HG03025 (cell line): ENCODE data around the gene CARS2.
A peak's percentile ranks its signal among the peaks of the same experiment; 100 is the strongest.
"Not testable (repeated sequence)": the region's sequence is repeated elsewhere in the genome, so short reads cannot be mapped to it uniquely, and the experiment has no call there.

ENCODE experiments used
- ATAC-seq: cut with Tn5 transposase; IDR thresholded peaks from one replicate; pipeline ENCODE4 v1.9.1; 2021; ENCODE audit warnings: mild to moderate bottlenecking, moderate library complexity; ENCODE audit not compliant: unreplicated experiment, low FRiP score

The CARS2 gene

DNA sequence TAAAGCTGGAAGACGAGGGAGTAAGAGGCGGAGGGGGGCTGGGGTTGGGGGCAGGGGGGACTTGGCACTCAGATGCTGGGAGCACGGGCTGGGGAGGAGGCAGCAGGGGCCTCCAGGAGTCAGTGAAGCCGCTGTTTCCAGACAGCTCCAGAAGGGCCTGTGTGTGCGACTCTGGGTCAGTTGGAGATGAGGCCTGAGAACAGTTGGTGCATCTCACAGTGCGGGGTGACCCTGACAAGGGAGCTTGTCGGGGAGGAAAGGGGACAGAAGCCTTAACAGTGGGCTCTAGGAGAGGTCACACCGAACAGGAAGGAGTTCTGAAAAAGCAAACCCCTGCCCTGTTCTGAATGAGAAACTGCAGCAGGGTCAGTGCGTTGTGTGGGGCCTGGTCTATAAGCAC is 79.4 kb downstream of the CARS2 start:
- ATAC-seq = no peak

DNA sequence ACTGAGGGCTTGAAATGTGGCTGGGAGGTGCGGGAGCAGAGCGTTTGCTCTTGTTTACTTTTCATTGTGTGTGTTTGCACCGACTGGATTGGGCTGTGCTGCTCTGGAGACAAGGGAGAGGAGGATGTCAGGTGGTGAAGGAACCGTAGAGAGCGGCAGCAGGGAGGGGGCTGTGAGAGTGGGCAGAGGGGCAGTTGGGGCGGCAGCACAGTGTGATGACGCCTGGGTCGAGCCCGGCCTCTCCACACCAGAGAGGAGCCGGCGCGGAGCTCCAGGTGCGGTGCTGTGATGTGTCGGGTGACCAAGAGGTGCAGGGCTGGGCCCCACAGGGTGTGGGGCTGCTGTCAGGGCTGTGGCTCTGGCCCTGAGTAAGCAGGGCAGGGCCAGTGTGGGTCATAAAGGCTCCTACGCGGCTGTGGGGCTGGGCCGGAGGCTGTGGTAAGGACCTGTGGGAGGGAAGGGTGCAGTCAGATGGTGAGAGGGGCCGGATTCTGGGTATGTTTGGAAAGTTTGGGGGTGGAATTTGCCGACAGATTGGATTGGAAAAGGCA is 80.1 kb downstream of the CARS2 start:
- ATAC-seq = no peak

DNA sequence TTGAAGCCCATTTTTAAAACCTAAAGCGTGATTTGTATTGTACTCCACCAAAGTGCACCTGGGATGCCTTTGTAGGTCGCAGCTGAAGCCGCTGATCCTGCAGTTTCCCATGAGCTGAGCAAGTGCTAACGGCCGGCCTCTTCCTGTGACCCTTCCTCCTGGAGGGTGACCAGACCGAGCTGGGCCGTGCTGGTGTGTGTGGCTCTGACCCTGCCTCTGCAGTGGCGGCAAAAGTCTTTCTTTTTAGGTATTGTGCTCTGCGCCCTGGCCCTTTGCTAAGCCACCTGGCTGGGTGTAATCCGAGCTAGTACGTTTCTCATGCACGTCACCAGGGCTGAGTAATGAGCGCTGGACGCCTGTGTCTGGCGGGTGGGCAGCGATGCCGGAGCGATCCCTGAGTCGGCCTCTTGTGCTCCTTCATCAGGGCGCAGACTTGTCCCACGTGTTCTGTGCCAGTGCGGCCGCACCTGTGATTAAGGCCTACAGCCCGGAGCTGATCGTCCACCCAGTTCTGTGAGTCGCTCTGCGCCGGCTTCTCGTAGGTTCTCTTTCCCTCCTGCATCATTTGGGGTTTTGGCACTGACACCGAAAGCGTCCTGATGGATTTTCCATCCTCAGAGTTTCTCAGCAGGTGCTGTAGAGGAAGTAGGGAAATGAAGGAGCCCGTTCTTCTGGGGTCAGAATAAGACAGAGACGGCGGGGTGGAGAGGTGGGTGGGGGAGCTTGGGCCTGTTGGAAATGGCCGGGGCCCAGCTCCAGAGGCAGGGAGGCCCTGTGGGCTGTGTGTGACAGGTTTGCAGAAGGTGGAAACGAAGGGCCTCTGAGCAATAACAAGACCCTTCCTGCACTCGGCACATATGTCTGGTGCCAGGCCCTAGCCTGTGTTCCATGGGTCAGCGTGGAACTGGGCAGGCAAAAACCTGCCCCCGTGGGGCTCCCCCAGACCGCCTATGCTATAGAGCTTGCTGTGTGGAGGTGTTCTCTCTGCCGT is 80.9 kb downstream of the CARS2 start:
- ATAC-seq = no peak

DNA sequence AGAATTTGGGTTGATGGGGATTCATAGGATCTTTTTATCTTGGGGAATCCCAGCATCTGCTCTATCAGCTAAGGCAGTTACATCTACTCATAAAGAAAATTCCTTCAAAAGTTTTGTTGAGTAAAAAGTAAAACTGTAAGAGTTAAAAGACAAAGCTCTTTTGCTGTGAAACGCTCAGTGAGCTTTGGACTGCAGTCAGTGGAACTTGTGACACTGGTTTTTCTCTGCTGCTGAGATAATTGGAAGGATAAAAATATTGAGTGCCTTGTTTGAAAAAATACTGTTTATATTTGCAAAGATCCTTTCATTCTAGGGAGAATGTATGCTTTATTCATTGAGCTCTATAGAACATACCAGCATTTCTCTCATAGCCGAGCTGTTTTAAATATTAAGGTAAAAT is 85.3 kb downstream of the CARS2 start:
- ATAC-seq = no peak

DNA sequence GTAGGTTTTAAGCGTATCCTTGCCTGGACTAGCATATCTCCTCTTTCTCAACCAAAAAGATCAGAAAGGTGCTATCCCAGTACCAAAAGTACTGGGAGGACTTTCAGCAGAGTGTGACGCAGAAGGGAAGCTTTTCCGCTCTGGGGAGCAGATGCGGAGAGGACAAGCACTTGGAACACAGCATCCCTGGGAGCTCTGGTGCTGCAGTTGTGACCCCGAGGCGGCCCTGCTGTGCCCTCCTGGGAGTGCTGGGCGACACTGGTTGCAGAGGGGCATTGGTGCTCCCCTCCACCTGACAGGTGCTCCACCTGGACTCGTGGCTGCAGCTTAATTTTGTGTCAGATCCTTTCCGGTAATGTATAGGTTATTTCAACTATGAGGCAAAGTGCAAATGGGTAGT is 87.1 kb downstream of the CARS2 start:
- no peak for ATAC-seq

DNA sequence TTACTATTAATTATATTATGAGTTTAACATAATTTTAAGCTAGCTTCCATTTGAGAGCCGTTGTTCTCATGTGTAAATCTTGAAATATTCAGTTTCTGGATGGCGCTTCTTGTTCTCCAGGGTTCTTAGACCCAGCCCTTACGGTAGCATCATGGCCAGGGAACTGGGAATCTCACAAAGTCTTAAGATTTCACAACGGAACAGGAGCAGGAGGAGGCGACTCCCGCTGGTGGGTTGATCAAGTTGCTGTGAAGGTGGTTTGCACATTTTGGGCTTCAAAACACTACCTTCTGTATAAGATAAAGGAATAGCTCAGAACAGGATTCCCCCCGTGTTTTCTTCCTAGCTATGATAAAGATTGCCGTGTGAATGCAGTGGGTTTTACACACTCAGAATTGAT is 87.7 kb downstream of the CARS2 start:
- ATAC-seq = no peak

DNA sequence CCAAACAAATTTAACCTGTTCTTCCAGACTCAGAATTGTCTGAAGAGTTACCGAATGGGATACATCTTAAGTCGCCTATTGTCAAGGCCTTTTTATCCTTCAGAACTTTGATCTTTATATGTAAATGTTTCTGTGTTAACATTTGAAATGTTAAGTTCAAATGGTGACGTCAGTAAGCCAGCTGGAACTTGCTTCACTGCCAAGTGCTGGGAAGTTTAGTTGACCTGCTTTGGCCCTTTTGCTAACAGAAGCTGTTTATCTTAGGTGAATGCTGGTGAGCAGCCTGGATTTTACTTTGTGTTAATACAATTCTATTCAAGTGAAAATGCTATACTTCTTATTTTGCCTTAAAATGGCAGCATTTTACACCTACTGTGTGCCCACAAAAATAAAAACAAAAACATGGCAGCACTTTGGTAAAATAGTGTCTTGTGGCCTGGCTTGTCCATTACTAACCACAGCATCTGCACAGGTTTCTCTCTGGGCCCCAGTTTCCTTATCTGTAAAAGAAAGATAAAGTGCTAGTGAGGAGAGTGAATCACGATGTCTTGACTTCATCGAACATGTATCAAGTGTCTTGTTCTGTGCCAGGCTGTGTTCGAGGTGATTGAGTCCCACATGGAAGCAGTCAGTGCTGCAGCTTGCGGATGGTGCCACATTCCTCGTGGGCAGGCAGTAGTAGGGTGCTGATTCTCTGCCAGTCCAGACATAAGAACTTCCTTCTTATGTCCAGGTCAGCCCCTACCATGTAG is 88.4 kb downstream of the CARS2 start:
- ATAC-seq = no peak

DNA sequence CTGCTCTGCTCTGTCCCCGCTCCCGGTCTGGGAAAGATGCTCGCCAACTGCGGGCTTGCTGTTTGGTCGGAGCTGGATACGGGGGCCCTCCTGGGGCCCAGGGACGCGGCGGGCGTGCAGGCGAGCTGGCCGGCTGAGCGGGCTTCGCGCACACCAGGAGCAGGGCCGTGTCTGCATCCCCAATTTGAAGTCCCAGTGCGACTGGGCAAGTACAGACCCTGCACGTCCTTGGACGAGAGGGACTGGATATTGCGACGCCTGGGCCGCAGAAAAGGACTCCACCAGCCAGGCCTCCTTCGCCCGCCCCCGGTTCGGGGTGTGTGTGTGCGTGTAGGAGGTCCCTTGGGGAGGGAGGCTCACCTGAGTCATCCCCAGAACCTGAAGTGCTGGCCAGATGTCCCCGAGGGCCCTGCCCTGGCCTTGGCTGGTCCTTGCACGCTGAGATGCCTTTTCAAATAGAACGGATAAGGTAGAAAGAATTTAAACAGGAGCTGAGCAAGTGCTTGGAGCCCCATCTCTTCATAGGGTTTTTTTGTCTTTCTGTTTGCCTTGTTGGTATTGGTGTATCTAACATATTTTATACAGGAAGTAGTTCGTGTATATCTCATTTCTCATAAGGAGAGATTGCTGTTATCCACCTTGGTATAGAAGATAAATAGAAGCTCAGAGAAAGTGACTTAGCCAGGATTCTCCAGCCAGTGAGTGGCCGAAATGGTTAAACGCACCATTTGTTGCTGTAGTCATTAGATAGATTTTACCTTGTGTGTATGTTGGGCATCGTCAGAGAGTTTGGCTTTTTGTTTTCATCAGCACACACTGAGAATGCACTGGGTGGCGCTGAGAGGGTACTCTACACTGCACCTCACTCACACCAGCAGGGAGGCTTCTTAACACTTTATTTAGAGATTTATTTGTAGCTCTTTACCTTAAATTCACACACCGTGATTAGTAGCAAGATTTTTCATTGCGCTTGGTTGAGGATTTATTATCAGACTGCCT is 89.5 kb downstream of the CARS2 start:
- peak; percentile 37 for ATAC-seq

DNA sequence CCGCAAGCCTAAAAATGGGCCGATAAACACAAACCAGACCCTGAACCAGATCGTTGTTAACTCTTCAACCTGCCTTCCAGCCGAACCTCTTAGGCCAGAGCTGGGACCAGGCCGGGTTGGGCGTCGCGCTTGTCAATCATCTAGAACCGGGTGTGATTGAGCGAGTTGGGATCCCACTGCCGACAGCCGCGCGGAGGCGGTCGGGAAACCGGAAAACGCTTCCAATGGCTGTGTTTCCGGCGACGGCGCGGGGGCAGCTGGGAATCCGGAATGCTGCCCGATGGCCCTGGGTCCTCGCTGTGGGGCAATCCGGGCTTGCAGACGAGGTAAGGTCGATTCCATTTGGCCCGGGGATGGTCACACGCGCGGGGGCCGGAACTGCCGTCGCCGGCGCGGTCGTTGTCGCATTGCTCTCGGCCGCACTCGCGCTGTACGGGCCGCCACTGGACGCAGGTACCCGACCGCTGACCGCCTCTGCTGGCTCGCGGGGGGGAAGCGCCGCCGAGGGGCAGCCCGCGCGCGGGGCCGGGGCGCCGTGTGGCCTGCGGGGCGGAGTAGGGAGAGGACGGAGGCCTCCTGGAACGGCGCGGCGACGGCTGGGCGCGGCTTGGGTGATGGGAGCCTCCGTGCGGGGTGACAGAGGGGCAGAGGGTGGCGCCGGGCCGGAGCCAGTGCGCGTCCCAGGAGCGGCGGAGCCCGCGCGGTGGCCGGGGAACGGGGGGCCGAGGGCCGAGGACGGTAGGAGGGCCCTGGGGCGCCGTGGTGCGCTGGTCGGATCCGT is 90.4 kb downstream of the CARS2 start, which contains the start of gene NAXD:
Gene NAXD, plus strand, starts transcription at position 224 of the 781 bp plus-strand sequence. Its CDS starts 57 bp downstream, at position 281.
- peak; percentile 76 for ATAC-seq

DNA sequence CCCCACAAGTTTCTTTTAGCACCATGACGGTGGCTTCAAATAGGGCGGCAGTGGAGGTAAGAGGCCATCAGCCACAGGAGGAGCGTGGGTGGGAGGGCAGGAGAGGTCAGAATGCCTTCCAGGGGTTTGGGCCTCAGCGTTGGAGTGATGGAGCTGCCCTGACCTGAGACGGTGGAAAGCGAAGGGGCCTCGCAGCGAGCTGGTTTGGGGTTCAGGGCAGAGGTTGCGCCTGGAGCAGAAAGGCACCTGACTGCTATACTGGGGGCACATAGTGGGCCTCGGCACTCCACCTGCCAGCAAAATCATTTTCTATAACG is 91.0 kb downstream of the CARS2 start:
- ATAC-seq = no peak

DNA sequence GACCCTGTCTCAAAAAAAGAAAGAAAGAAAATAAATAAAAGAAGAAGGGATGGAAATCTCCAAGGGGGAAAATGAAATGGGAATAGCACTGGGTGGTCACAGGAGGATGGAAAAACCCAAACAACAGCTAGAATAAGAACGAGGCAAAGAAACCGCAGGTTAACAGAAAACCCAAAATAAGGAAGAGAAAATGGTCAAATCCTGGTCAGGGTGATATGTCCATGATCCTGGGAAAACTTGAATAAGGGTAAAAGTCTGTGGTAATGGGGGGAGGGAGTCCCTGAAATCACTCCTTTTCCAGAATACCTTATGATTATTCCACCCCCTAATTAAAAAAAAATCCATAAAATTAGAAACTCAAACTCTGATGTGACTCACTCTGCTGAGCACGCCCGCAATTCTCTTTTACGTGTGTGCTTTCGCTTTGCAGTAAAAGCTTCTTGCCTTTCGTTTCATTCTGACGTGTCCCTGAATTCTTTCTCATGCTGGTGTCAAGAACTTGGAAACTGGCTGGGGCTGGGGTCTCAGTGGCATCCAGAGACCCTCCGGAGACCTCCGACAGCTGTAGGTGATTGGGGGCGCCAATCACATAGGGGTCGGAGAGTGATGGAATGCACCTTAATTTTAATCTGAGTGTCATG is 94.8 kb downstream of the CARS2 start:
- peak; percentile 33 for ATAC-seq

DNA sequence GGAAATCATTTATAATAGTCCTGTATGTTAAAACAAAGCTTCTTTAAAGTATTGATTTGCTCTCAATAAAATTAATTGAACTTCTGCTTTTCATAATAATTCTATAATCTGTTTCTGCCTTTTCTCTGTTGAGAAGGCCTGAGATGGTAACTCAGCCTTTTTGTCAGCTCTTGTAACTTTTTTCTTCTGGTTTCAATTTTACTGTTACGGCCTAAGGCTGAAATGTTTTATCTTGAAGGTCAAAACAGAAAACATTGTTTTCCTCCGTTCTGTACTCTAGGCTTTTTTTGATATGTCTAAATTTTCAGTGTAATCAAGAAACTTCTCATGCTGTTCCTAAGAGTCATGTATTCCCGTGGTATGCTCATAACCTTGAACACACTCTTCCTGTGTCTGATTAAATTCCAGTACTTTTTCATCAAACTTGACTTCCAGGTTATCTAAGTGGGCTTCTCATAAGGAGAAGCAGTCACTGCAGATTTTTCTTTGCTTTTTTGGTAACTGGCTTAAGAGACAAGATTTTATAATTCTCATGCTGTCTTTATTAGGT is 98.2 kb downstream of the CARS2 start:
- ATAC-seq = no peak

DNA sequence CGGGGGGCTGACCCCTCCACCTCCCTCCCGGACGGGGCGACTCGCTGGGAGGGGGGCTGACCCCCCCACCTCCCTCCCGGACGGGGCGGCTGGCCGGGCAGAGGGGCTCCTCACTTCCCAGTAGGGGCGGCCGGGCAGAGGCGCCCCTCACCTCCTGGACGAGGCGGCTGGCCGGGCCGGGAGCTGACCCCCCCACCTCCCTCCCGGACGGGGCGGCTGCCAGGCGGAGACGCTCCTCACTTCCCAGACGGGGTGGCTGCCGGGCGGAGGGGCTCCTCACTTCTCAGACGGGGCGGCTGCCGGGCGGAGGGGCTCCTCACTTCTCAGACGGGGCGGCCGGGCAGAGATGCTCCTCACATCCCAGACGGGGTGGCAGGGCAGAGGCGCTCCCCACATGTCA is 99.6 kb downstream of the CARS2 start:
- not testable (repeated sequence) for ATAC-seq

DNA sequence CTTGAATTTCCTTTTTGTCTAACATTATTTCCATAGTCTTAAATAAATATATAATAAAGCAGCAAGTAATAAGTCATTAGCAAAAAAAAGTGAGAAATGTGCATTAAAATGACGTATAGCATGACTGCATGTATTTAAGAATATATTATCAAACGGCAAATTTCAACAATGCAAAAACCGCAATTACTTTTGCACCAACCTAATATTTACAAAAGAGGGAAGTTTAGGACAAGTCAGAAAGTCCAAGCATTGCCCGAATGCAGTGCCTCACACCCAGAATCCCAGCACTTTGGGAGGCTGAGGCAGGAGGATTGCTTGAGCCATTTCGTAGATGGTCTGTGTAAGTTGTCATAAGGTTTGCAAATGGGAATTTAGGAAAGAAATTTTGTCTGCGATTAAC is 100.8 kb downstream of the CARS2 start:
- no peak for ATAC-seq

DNA sequence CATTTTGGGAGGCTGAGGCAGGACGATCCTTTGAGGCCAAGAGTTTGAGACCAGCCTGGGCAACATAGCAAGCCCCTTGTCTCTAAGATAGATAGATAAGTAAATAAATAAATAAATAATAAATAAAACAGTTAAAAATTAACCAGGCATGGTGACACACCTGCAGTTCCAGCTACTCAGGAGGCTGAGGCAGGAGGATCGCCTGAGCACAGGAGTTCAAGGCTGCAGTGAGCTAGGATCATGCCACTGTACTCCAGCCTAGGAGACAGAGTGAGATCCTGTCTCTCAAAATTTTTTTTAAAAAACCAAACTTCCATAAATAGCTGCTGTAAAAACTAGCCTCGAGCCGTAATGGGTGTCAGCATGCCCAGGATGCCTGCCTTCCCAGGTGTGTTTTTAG is 104.9 kb downstream of the CARS2 start:
- ATAC-seq = no peak

DNA sequence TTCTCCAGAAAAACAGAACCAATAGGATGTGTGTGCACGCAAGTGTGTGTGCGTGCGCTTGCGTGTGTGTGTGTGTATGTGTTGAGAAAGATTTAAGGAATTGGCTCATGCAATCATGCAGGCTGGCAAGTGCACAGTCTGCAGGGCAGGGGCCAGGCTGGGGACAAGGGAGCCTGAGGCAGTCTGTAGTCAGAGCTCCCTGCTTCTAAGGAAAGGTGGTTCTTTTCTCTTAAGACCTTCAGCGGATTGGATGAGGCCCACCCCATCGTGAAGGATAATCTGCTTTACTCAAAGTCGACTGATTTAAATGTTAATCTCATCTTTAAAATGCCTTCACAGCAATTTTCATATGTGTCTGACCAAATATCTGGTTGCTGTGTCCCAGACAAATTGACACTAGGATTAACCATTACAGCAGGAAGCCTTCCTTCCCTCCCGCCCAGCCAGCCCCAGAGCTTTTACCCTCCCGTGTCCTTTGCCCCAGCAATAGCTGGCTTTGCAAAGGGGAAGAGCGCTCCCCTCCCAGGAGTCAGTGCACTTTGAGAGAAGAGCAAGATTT is 105.6 kb downstream of the CARS2 start:
- no peak for ATAC-seq

DNA sequence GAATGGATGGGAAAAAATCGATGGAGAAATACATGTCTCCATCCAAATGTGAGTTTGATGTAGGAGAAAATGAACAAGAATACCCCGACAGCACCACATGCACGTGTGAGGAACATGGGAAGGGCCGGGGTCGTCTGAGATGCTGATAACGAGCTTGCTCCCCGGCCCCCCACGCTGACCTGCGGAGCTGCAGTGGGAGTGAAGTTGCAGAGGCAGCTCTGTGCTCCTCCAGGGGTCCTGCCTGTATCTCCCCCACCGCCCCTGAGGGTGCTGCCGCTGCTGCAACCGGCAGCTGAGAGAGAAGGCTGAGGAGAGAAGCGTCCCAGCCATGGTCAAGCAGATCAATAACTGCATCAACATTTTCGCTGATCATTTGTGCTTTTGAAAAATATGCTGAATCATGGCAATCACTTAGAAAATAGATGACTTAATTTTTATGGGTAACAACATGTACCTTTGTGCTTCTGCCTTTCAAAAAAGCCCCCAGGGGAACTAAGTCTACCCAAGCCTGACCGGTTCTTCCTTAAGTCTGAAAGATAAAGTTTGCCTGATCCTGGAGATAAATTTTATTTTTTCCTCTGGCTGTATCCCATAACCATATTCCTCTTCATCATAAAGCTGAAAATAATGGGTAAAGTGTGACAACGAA is 108.8 kb downstream of the CARS2 start:
- no peak for ATAC-seq
